ENCODE data around the gene FAIM2.

- TF ChIP-seq GLIS2 (tag by site-specific recombination; IDR thresholded peaks at IDR 0.05) (no peak), PRDM1 (tag by site-specific recombination; IDR thresholded peaks at IDR 0.05) (no peak), ZNF747 (tag by site-specific recombination; IDR thresholded peaks at IDR 0.05) (no peak), TSHZ1 (tag by site-specific recombination; IDR thresholded peaks at IDR 0.05; ENCODE audit: borderline replicate concordance) (no peak), ZNF664 (tag by site-specific recombination; IDR thresholded peaks at IDR 0.05) (no peak), ZNF311 (tag by site-specific recombination; IDR thresholded peaks at IDR 0.05; ENCODE audit: borderline replicate concordance) (no peak), ZNF16 (tag by site-specific recombination; IDR thresholded peaks at IDR 0.05; ENCODE audit: low read depth) (no peak), ZNF76 (tag by site-specific recombination; IDR thresholded peaks at IDR 0.05; ENCODE audit: borderline replicate concordance, low read depth) (no peak), ZNF211 (tag by site-specific recombination; IDR thresholded peaks at IDR 0.05; ENCODE audit: low read depth) (no peak), YY1 (tag by site-specific recombination; IDR thresholded peaks at IDR 0.05) (no peak), RBAK (tag by site-specific recombination; IDR thresholded peaks at IDR 0.05) (no peak)
- TF ChIP-seq, protein P1, sequence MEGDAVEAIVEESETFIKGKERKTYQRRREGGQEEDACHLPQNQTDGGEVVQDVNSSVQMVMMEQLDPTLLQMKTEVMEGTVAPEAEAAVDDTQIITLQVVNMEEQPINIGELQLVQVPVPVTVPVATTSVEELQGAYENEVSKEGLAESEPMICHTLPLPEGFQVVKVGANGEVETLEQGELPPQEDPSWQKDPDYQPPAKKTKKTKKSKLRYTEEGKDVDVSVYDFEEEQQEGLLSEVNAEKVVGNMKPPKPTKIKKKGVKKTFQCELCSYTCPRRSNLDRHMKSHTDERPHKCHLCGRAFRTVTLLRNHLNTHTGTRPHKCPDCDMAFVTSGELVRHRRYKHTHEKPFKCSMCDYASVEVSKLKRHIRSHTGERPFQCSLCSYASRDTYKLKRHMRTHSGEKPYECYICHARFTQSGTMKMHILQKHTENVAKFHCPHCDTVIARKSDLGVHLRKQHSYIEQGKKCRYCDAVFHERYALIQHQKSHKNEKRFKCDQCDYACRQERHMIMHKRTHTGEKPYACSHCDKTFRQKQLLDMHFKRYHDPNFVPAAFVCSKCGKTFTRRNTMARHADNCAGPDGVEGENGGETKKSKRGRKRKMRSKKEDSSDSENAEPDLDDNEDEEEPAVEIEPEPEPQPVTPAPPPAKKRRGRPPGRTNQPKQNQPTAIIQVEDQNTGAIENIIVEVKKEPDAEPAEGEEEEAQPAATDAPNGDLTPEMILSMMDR (tag by site-specific recombination; IDR thresholded peaks at IDR 0.05) = no peak
These were observed 1.7 kb downstream of the FAIM2 start for GRCh38 chr12:49901986-49902385.

Data from HEK293 (cell line).